ENCODE results near the gene RBM5.

Gene RBM5

DNA sequence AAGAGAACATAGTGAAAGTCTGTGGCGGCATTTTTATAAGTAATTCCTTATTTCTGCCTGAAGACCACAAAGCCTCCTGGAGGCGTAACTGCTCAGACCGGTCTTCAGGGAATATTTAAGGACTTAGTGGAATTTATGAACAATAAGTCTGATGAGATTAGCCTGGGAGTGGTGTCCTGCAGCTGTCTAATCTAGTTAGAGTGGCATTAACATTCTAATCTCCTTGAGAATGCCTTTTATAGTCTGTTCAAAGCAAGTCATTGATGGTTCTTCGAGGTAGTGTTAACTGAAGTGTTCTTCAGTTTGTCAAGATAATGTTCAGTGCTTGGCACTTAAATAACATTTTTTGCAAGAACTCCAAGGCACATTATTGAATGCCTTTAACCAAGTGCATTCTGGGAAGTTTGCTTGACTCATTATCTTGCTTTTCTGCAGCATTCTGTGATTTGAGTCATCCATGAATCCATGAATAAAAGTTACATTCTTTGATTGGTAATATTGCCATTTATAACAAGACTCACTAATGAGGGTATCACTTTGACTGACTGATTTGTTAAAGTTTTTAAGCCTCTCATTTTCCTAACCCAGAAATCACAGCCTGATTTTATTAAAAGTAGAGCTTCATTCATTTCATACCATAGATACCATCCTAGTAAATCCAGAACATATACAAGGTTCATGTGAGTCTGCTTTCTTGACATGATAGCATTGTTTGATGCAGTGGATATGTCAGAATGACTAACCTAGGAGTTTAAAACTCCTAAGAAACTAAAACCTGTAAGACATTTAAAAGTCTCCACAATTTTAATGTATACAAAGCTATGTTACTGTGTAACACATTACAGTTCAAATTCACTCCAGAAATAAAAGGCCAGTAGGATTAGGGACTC, 12.5 kb downstream of the RBM5 start:
- no peak for TF ChIP-seq EZH2 (optimal IDR thresholded peaks at IDR 0.05; ENCODE audit: low read depth, low read length)
- no peak for TF ChIP-seq EZH2phosphoT487 (IDR thresholded peaks at IDR 0.05; ENCODE audit: low read length)
- TF ChIP-seq, protein P1, sequence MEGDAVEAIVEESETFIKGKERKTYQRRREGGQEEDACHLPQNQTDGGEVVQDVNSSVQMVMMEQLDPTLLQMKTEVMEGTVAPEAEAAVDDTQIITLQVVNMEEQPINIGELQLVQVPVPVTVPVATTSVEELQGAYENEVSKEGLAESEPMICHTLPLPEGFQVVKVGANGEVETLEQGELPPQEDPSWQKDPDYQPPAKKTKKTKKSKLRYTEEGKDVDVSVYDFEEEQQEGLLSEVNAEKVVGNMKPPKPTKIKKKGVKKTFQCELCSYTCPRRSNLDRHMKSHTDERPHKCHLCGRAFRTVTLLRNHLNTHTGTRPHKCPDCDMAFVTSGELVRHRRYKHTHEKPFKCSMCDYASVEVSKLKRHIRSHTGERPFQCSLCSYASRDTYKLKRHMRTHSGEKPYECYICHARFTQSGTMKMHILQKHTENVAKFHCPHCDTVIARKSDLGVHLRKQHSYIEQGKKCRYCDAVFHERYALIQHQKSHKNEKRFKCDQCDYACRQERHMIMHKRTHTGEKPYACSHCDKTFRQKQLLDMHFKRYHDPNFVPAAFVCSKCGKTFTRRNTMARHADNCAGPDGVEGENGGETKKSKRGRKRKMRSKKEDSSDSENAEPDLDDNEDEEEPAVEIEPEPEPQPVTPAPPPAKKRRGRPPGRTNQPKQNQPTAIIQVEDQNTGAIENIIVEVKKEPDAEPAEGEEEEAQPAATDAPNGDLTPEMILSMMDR (IDR thresholded peaks at IDR 0.05; ENCODE audit: low read length): no peak
- no peaks in the 10 kb centered on the region for H3K9me3 ChIP-seq (replicated peaks; ENCODE audit: insufficient read depth, low read length)
- H3K4me1 ChIP-seq (ENCODE audit: low read length): no peaks in the 10 kb centered on the region
- no peaks in the 10 kb centered on the region for H3K9me2 ChIP-seq (replicated peaks; ENCODE audit: insufficient read depth, low read length)
- no peak for DNase-seq
- H3K9ac ChIP-seq (ENCODE audit: low read length): no peak overlapping the region
- no peaks in the 10 kb centered on the region for H3K27me3 ChIP-seq (replicated peaks; ENCODE audit: insufficient read depth, low read length)
- H3K27ac ChIP-seq (ENCODE audit: low read length): no peak overlapping the region
- no peak overlapping the region for H3K4me3 ChIP-seq (ENCODE audit: low read length)
- no peaks in the 10 kb centered on the region for H3F3A ChIP-seq (ENCODE audit: insufficient read depth, low read length)
- no peaks in the 10 kb centered on the region for H4K20me1 ChIP-seq (ENCODE audit: insufficient read depth, low read length)
- H3K4me2 ChIP-seq (ENCODE audit: low read depth, low read length): no peak overlapping the region
- H2AFZ ChIP-seq (ENCODE audit: low read length): no peak overlapping the region
- peaks cover 19% of the 10 kb centered on the region for H3K79me2 ChIP-seq (ENCODE audit: low read length)
- H3K36me3 ChIP-seq (replicated peaks; ENCODE audit: insufficient read depth, low read length): peaks cover 40% of the 10 kb centered on the region

DNA sequence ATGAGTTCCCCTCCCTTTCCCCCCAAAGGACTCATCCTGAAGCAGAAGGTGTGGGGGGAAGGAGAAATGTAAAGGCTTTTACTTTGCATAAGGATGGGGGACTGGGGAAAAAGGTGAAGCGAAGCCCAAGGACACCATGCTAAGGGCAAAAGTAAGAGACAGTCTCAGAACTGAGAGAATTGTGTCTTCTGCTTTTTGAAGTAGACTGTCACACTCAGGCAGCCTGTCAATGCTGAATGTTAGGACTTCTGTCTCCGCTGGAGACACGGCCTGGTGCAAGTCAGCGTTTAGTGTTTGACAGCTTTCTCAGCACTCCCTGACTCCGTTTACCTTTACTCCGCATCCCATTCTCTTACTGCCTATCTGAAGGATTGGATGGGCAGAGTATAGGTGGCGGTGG, 13.8 kb downstream of the RBM5 start:
- no peak overlapping the region for H3K4me3 ChIP-seq (ENCODE audit: low read length)
- no peak for TF ChIP-seq EZH2 (optimal IDR thresholded peaks at IDR 0.05; ENCODE audit: low read depth, low read length)
- TF ChIP-seq EZH2phosphoT487 (IDR thresholded peaks at IDR 0.05; ENCODE audit: low read length): no peak
- TF ChIP-seq, protein P1 (IDR thresholded peaks at IDR 0.05; ENCODE audit: low read length): no peak

DNA sequence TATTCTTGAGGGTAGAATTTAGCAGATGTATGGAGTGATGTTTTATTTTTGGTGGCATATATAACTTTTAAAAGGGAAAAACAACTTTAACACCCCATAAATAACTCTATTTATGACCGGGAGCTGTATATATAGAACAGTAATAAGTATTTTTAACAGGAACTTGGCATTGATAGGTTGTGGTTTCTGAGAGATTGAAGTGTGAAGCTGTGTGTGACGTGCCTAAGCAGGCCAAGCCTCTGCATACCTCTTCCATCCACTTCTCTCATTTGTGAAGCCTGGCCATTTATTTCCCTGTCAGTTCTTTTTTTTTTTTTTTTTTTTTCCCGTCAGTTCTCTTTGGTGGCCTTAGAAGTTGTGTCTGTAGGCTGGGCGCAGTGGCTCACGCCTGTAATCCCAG, 23.0 kb downstream of the RBM5 start:
- H3F3A ChIP-seq (ENCODE audit: insufficient read depth, low read length): no peaks in the 10 kb centered on the region; the same call in 1 of the 2 replicates
- peaks cover 28% of the 10 kb centered on the region for H3K36me3 ChIP-seq (replicated peaks; ENCODE audit: insufficient read depth, low read length)
- H3K27me3 ChIP-seq (replicated peaks; ENCODE audit: insufficient read depth, low read length): no peaks in the 10 kb centered on the region
- H3K27ac ChIP-seq (ENCODE audit: low read length): no peak overlapping the region
- H2AFZ ChIP-seq (ENCODE audit: low read length): no peak overlapping the region
- H3K9me2 ChIP-seq (replicated peaks; ENCODE audit: insufficient read depth, low read length): no peaks in the 10 kb centered on the region
- H3K9me3 ChIP-seq (replicated peaks; ENCODE audit: insufficient read depth, low read length): no peaks in the 10 kb centered on the region
- no peak overlapping the region for H3K4me2 ChIP-seq (ENCODE audit: low read depth, low read length)
- TF ChIP-seq EZH2phosphoT487 (IDR thresholded peaks at IDR 0.05; ENCODE audit: low read length) (no peak), EZH2 (optimal IDR thresholded peaks at IDR 0.05; ENCODE audit: low read depth, low read length) (no peak)
- TF ChIP-seq, protein P1 (IDR thresholded peaks at IDR 0.05; ENCODE audit: low read length): no peak
- H3K79me2 ChIP-seq (ENCODE audit: low read length): peaks cover 14% of the 10 kb centered on the region
- DNase-seq: no peak
- H3K9ac ChIP-seq (ENCODE audit: low read length): no peak overlapping the region
- H3K4me1 ChIP-seq (ENCODE audit: low read length): no peaks in the 10 kb centered on the region
- no peaks in the 10 kb centered on the region for H4K20me1 ChIP-seq (ENCODE audit: insufficient read depth, low read length)
- no peak overlapping the region for H3K4me3 ChIP-seq (ENCODE audit: low read length)

More for the DNA sequence above, 13.8 kb downstream of the RBM5 start:
- Histone ChIP-seq H4K20me1 (ENCODE audit: insufficient read depth, low read length) (no peaks in the 10 kb centered on the region), H3F3A (ENCODE audit: insufficient read depth, low read length) (no peaks in the 10 kb centered on the region), H3K36me3 (replicated peaks; ENCODE audit: insufficient read depth, low read length) (peaks cover 38% of the 10 kb centered on the region), H3K4me1 (ENCODE audit: low read length) (no peaks in the 10 kb centered on the region), H2AFZ (ENCODE audit: low read length) (no peak overlapping the region), H3K27ac (ENCODE audit: low read length) (no peak overlapping the region), H3K9ac (ENCODE audit: low read length) (no peak overlapping the region), H3K9me3 (replicated peaks; ENCODE audit: insufficient read depth, low read length) (no peaks in the 10 kb centered on the region), H3K79me2 (ENCODE audit: low read length) (peaks cover 9% of the 10 kb centered on the region), H3K9me2 (replicated peaks; ENCODE audit: insufficient read depth, low read length) (no peaks in the 10 kb centered on the region), H3K27me3 (replicated peaks; ENCODE audit: insufficient read depth, low read length) (no peaks in the 10 kb centered on the region), H3K4me2 (ENCODE audit: low read depth, low read length) (no peak overlapping the region)
- no peak for DNase-seq
